Measurements from ENCODE around the gene MYO3B. TPM values are rescaled to one million over a fixed set of nuclear protein-coding genes. Genes with fewer than 3 reads are reported as not detected.
"Not testable (repeated sequence)": the region's sequence is repeated elsewhere in the genome, so short reads cannot be mapped to it uniquely, and the experiment has no call there.

Gene MYO3B
- total RNA-seq, 2 experiments from 2014 or later = 0.04 to 0.08 TPM

DNA sequence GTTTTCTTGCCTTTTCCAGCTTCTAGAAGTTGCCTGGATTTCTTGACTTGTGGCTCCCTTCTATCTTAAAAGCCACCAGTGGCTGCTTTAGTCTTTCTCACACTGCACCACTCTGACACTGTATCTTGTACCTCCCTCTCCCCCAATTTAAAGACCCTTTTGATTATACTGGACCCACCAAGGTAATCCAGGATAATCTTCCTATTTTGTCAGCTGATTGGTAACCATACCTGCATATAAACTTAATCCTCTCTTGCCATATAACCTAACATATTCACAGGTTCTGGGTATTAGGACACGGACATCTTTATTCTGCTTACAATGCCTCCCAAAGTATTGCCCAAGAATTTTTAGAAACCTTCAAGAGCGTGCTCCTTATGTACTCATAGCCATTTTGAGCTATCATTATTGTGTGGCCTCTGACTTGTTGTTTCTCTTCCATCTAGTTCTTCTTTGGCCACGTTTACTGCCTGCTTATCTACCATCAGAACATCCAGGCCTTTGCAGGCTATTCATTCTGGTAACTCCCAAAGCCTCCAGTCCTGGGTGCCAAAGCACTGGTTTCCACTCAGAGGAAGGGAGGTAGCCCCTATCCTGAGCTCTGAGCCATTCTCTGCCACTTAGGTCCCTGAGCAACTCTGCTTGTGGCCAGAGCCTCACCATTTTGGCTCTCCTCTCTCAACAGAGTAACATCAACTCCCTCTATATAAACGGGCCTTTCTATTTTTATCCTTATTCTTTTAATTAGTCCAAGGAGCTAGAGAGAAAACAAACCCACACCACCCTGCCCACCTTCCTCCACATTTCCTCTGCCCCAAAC, 70.8 kb downstream of the MYO3B start:
- no peak overlapping the region for H3K27ac Mint-ChIP-seq
- H3K27me3 Mint-ChIP-seq = peaks cover 34% of the 10 kb centered on the region
- H3K9me3 Mint-ChIP-seq = no peaks in the 10 kb centered on the region
- H3K4me3 Mint-ChIP-seq = no peak overlapping the region
- no peak for DNase-seq
- H3K4me1 Mint-ChIP-seq = no peaks in the 10 kb centered on the region
- no peaks in the 10 kb centered on the region for H3K36me3 Mint-ChIP-seq

DNA sequence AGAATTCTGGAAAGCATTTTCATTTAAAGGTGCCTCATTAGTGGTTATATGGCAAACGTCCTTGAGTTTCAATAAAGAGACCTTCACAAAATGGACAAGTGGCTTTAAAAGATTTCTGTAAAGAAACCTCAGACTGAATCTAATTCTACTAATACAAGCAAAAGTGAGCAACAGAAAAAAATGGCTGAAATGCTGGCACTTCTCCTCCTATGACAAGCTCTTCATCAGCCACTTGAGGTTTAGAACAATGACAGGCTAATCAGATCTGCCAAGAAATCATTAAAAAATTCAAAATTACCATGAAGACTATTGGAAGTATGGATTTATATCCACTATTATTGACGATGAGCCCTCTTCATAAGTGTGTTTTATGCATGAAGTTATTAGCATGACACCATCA, 71.8 kb downstream of the MYO3B start:
- no peaks in the 10 kb centered on the region for H3K9me3 Mint-ChIP-seq
- peaks cover 27% of the 10 kb centered on the region for H3K27me3 Mint-ChIP-seq
- no peak overlapping the region for H3K4me3 Mint-ChIP-seq
- no peaks in the 10 kb centered on the region for H3K36me3 Mint-ChIP-seq
- no peak for DNase-seq
- H3K27ac Mint-ChIP-seq = no peak overlapping the region
- H3K4me1 Mint-ChIP-seq = no peaks in the 10 kb centered on the region

DNA sequence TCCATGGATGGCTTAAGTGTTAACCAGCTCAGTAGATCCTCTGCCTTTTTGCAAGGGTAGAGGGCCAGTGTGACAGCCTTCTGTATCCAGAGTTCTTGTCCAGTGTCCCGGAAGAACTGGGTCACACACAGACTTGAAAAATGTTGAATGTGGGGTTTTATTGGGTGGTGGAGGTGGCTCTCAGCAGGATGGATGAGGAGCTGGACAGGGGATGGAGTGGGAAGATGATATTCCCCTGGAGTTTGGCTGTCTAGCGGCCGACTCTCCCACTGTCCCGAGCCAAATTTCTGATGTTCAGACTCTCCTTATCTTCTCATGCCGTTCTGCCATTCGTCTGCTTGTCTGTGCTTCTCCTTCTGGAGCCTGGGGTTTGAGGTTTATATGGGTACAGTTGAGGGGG, 72.6 kb downstream of the MYO3B start:
- Mint-ChIP-seq H3K4me1 (no peaks in the 10 kb centered on the region), H3K27me3 (peaks cover 33% of the 10 kb centered on the region), H3K27ac (no peak overlapping the region), H3K9me3 (no peaks in the 10 kb centered on the region), H3K36me3 (no peaks in the 10 kb centered on the region), H3K4me3 (no peak overlapping the region)
- no peak for DNase-seq

DNA sequence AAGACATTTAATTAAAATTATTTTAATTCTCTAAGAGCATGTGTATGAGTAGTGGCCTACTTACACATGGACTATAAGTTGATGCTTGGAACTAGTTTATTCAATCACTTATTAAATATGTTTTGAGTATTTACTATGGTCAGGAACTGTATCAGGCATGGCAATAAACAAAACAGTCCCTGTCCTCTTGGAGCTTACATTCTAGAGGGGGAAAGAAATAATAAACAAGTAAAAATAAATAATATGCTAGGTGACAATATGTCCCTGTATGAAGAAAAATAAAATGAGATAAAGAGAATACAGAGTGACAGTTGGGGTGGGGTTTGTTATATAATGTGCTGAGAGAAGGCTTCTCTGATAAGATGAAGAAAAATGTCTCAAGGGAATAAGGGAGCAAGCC, 74.5 kb downstream of the MYO3B start:
- DNase-seq = no peak
- Mint-ChIP-seq H3K9me3 (no peaks in the 10 kb centered on the region), H3K4me1 (no peaks in the 10 kb centered on the region), H3K36me3 (no peaks in the 10 kb centered on the region), H3K27me3 (peaks cover 45% of the 10 kb centered on the region), H3K4me3 (no peak overlapping the region), H3K27ac (no peak overlapping the region)

DNA sequence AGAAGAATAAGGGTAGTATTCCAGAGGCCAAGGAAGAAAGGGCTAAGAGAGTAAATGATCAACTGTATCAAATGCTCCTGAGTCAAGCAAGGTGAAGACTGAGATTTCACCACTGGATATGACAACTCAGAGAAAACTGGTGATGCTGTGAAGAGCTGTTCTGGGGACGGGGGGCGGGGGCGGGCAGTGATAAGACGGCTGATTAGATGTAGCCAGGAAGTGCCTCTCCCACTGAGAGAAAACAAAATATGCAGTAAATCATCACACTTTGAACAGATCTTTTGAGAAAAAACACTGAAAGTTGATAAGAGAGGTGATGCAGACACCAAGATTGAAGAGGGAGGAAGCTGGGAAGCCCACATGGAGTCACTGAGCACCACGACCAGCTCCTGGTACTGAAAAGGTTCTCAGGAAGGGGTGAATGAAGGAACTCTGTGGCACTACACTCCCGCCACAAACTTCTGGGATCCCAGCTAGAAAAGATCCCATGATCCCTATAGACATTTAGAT, 75.8 kb downstream of the MYO3B start:
- no peak overlapping the region for H3K4me3 Mint-ChIP-seq
- H3K36me3 Mint-ChIP-seq = no peaks in the 10 kb centered on the region
- no peaks in the 10 kb centered on the region for H3K9me3 Mint-ChIP-seq
- no peak for DNase-seq
- H3K27ac Mint-ChIP-seq = no peak overlapping the region
- no peaks in the 10 kb centered on the region for H3K4me1 Mint-ChIP-seq
- H3K27me3 Mint-ChIP-seq = peaks cover 42% of the 10 kb centered on the region

DNA sequence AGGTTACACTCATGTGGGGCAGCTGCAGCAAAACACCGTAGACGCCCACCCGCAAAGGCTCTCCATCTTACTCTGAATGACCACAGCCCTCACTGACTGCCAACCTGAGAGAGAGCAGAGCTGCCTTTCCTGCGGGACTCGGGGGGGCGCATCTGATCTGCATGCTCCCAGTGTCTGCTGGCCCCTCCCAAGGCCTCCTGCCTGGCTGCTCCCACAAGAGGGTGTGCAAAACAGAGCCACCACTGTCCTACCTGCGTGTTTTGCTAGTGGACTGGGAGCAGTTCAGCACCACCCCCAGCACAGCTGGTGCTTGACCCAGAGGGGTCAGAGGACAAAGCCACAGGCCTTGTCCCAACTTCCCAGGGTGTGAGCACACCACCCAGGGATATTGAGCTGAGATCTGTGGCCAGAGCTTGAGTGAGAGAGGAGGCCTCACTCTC, 76.4 kb downstream of the MYO3B start:
- no peaks in the 10 kb centered on the region for H3K36me3 Mint-ChIP-seq
- DNase-seq = no peak
- H3K4me3 Mint-ChIP-seq = no peak overlapping the region
- H3K27me3 Mint-ChIP-seq = peaks cover 41% of the 10 kb centered on the region
- H3K27ac Mint-ChIP-seq = no peak overlapping the region
- H3K9me3 Mint-ChIP-seq = no peaks in the 10 kb centered on the region
- H3K4me1 Mint-ChIP-seq = no peaks in the 10 kb centered on the region

DNA sequence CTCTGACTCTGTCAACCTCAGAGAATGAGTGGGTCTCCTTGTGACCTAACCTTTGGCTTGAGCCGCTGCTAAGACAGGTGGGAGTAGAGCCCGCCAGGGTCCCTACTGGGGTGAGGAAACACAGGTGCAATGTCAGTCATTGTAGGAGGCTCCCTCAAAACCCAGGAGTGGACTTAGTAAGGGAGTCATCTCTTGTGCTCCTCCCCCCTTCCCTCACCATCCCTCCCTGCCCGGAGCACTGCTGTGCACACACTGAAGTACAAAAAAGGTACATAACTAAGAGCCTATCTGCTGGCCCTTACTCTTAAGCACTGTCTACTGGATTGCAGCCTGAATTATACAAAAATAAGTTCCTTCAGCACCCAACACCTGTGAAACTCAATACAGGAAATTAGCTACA, 77.2 kb downstream of the MYO3B start:
- H3K4me1 Mint-ChIP-seq = no peaks in the 10 kb centered on the region
- peaks cover 41% of the 10 kb centered on the region for H3K27me3 Mint-ChIP-seq
- H3K36me3 Mint-ChIP-seq = no peaks in the 10 kb centered on the region
- peaks cover 1% of the 10 kb centered on the region for H3K9me3 Mint-ChIP-seq
- H3K4me3 Mint-ChIP-seq = no peak overlapping the region
- DNase-seq = no peak
- no peak overlapping the region for H3K27ac Mint-ChIP-seq

DNA sequence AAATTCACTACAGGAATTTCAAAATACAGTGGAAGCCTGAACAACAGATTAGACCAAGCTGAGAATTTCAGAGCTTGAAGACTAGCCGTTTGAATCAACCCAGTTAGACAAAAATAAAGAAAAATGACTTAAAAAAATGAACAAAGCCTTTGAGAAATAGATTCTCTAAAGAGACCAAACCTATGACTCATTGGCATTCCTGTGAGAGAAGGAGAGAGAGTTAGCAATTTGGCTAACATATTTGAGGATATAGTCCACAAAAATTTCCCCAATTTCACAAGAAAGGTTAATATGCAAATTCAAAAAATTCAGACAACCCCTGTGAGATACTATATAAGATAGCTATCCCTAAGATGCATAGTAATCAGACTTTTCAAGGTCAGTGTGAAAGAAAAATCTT, 78.0 kb downstream of the MYO3B start:
- Mint-ChIP-seq H3K4me1 (no peaks in the 10 kb centered on the region), H3K27me3 (peaks cover 41% of the 10 kb centered on the region), H3K36me3 (no peaks in the 10 kb centered on the region), H3K9me3 (peaks cover 3% of the 10 kb centered on the region), H3K27ac (no peak overlapping the region), H3K4me3 (no peak overlapping the region)
- DNase-seq = no peak

DNA sequence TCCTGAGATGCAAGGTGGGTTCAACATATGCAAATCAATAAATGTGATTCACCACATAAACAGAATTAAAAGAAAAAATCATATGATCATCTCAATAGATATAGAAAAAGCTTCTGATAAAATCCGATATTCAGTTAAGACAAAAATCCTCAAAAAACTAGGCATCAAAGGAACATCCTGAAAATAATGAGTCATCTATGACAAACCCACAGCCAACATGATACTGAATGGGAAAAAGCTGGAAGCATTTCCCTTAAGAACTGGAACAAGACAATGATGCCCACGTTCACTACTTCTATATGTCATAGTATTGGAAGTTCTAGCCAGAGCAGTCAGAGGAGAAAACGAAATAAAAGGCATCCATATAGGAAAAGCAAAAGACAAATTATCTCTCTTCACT, 80.4 kb downstream of the MYO3B start:
- H3K27me3 Mint-ChIP-seq = peaks cover 34% of the 10 kb centered on the region
- H3K36me3 Mint-ChIP-seq = no peaks in the 10 kb centered on the region
- no peak overlapping the region for H3K4me3 Mint-ChIP-seq
- H3K4me1 Mint-ChIP-seq = no peaks in the 10 kb centered on the region
- H3K27ac Mint-ChIP-seq = no peak overlapping the region
- H3K9me3 Mint-ChIP-seq = peaks cover 3% of the 10 kb centered on the region
- no peak for DNase-seq

DNA sequence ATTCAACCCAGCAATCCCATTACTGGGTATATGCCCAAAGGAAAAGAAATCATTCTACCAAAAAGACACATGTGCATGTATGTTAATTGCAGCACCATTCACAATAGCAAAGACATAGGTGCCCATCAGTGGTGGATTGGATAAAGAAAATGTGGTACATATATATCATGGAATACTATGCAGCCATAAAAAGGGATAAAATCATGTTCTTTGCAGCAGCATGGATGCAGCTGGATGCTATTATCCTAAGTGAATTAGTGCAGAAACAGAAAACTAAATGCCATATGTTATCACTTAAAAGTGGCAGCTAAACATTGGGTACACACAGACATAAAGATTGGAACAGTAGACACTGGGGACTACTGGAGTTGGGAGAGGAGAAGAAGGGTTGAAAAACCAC, 82.2 kb downstream of the MYO3B start:
- Mint-ChIP-seq H3K36me3 (no peaks in the 10 kb centered on the region), H3K4me1 (no peaks in the 10 kb centered on the region), H3K4me3 (no peak overlapping the region), H3K27me3 (peaks cover 26% of the 10 kb centered on the region), H3K27ac (no peak overlapping the region), H3K9me3 (peaks cover 3% of the 10 kb centered on the region)
- no peak for DNase-seq

DNA sequence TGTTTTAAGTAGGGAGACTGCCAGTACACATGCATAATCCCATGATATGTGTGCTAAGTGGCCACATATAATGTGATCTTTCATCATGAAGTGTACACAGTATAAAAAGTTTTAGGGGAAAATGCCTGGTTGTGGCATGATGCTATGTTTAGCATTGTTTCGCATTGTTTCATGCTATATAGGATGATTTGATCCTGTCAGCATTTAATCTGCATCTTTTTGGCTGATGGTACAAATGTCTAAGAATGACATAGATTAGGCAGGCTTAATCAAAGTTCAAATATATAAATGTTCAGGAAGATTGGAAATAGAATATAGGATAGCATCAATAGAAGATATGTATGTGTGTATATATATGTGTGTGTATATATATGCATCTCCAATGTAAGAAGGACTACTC, 83.6 kb downstream of the MYO3B start:
- Mint-ChIP-seq H3K27ac (no peak overlapping the region), H3K27me3 (peaks cover 16% of the 10 kb centered on the region)
- DNase-seq = no peak

DNA sequence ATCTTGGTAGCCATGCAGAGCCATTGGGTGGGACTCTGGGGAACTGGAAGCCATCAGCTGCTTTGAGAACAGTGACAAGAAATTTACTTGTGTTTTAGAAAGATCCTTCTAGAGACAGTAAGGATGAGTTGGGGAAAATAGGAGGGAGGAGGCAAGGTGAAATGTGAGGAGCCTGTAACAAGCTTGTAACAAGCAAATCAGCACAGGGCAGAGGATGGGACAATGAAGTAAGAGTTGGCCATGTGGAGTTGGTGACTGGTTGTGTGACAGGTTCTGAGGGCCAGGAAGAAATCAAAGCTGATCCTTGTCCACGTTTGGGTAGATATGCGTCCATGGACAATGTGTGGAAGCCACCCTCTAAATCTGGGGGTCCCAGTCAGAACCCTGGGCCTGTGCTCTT, 84.4 kb downstream of the MYO3B start:
- no peak overlapping the region for H3K4me3 Mint-ChIP-seq
- H3K9me3 Mint-ChIP-seq = peaks cover 3% of the 10 kb centered on the region
- no peak for DNase-seq
- H3K27me3 Mint-ChIP-seq = peaks cover 8% of the 10 kb centered on the region
- H3K27ac Mint-ChIP-seq = no peak overlapping the region
- H3K4me1 Mint-ChIP-seq = no peaks in the 10 kb centered on the region
- H3K36me3 Mint-ChIP-seq = no peaks in the 10 kb centered on the region

More for the DNA sequence above, 83.6 kb downstream of the MYO3B start:
- H3K4me1 Mint-ChIP-seq = no peaks in the 10 kb centered on the region
- H3K4me3 Mint-ChIP-seq = no peak overlapping the region
- H3K9me3 Mint-ChIP-seq = peaks cover 3% of the 10 kb centered on the region
- H3K36me3 Mint-ChIP-seq = no peaks in the 10 kb centered on the region

DNA sequence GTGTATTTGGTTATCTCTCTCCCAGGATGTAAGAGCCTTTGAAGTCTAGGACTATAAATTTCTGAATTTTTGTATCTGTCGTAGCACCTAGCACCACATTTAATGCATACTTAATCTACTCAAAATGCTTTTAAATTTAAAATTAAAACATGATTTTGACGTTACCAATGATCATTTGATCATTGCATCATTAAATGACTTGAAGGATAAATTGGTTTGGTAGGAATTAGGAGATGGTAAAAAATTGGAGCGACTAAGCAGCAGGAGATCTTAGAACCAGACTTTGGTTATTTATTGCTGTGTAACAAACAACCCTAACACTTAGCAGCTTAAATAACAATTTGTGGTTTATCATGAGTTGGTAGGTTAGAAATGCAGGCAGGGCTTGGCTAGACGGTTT, 84.9 kb downstream of the MYO3B start:
- no peak for DNase-seq
- H3K4me1 Mint-ChIP-seq = no peaks in the 10 kb centered on the region
- H3K9me3 Mint-ChIP-seq = peaks cover 3% of the 10 kb centered on the region
- H3K27me3 Mint-ChIP-seq = peaks cover 8% of the 10 kb centered on the region
- H3K4me3 Mint-ChIP-seq = no peak overlapping the region
- no peak overlapping the region for H3K27ac Mint-ChIP-seq
- H3K36me3 Mint-ChIP-seq = no peaks in the 10 kb centered on the region

DNA sequence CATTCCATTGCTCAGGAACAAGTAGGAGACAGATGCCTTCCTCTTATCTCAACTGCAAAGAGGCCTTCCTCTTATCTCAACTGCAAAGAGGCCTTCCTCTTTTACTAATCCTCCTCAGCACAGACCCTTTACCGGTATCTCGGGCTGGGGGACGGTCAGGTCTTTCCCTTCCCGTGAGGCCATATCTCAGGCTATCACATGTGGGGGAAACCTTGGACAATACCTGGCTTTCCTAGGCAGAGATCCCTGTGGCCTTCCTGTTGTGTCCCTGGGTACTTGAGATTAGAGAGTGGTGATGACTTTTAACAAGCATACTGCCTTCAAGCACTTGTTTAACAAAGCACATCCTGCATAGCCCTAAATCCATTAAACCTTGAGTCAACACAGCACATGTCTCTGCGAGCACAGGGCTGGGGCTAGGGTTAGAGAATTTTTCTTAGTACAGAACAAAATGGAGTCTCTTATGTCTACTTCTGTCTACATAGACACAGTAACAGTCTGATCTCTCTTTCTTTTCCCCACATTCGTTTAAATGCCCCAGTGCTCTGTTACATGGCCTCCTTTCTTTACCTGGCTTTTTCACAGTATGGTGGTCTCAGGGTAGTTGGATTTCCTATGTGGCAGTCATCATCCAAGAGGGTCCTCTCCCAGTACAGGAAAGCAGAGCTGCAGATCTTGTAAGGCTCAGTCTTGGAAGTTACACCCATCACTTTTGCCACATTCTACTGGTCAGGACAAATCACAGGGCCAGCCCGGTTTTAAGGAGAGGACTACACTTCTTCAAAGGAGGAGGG, 86.0 kb downstream of the MYO3B start:
- not testable (repeated sequence) for H3K27ac Mint-ChIP-seq, H3K4me3 Mint-ChIP-seq, H3K4me1 Mint-ChIP-seq, H3K9me3 Mint-ChIP-seq, H3K36me3 Mint-ChIP-seq, H3K27me3 Mint-ChIP-seq, DNase-seq

DNA sequence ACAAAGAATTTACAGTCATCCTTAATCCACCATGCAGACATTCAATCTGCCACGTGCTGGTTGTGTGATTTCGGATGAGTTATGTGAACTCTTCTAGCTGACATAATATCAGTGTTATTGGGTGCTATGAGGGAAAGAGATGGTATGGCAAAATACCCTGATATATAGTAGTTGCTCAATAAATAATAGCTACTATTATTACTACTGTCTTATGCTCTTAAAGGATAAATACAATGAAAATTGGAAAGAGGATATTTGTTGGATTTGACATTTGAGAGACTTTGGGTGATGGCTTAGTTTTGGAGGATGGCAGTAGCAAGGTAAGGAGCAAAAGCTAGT, 86.5 kb downstream of the MYO3B start:
- peaks cover 3% of the 10 kb centered on the region for H3K9me3 Mint-ChIP-seq
- peaks cover 4% of the 10 kb centered on the region for H3K27me3 Mint-ChIP-seq
- no peak overlapping the region for H3K27ac Mint-ChIP-seq
- no peaks in the 10 kb centered on the region for H3K4me1 Mint-ChIP-seq
- no peak overlapping the region for H3K4me3 Mint-ChIP-seq
- H3K36me3 Mint-ChIP-seq = no peaks in the 10 kb centered on the region
- DNase-seq = no peak

DNA sequence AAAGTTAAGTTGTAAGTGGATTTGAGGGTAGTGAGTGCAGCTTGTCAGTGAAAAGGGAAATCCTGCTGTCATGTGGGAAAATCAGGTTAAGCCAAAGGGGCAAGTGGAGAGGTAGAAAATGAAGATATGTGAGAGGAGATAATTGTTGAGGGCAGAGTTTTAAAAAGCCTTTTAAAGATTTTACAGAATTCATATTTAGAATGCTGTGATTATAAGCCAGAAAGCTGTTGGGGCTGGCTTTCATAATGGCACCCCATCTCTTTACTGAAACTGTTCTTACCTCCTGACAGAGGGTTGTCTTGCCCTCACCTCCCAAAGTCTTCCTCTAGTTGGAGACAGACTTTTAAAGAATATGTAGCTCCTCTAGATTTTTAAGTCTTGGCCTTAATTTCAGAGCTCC, 86.9 kb downstream of the MYO3B start:
- H3K4me3 Mint-ChIP-seq = no peak overlapping the region
- peaks cover 2% of the 10 kb centered on the region for H3K9me3 Mint-ChIP-seq
- DNase-seq = no peak
- H3K4me1 Mint-ChIP-seq = no peaks in the 10 kb centered on the region
- no peak overlapping the region for H3K27ac Mint-ChIP-seq
- peaks cover 4% of the 10 kb centered on the region for H3K27me3 Mint-ChIP-seq
- no peaks in the 10 kb centered on the region for H3K36me3 Mint-ChIP-seq

Measured in activated naive CD8-positive, alpha-beta T cell treated with anti-CD3 and anti-CD28 coated beads for 36 hours (primary cell).